Measurements from ENCODE around the gene COX6B2. TPM values are rescaled to one million over a fixed set of nuclear protein-coding genes. Genes with fewer than 3 reads are reported as not detected.
A peak's percentile ranks its signal among the peaks of the same experiment; 100 is the strongest.
"Not testable (repeated sequence)": the region's sequence is repeated elsewhere in the genome, so short reads cannot be mapped to it uniquely, and the experiment has no call there.

The COX6B2 gene
- polyA plus RNA-seq, 2 of the 4 experiments (the other 2 are of a cell fraction) = 0.78 to 6.4 TPM

DNA sequence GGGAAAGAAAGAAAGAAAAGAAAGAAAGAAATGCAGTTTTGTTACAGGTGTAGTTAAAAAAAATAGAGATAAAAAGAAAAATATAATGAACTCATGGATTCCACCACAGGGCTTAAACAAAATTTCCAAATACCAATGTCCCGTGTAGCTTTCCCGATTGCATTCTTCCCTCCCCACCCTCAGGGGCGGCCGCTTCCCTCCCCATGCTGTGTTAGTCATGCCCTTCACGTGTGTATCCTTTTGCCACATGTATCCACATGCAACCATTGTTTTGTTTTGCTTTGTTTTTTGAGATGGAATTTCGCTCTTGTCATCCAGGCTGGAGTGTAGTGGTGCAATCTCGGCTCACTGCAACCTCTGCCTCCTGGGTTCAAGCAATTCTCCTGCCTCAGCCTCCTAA is 18.4 kb downstream of the COX6B2 start:
- no peak overlapping the region for H3K27ac ChIP-seq
- ATAC-seq (no peak), DNase-seq (ENCODE audit: low read depth in 1 of 2, low spot score in 1 of 2) (no peak), FAIRE-seq (no peak)
- CTCF ChIA-PET = interaction anchor here (0.7 to 4.9 kb wide), 5 partner anchors 11 to 73 kb away, joined by 3 to 84 read pairs (median 24); partner anchors contain the start of gene TMEM150B
- 66% methylated on average over 7 of the region's 7 CpGs for WGBS (ENCODE audit: missing lambda C conversion rate)
- POLR2A ChIA-PET = interaction anchor here (0.7 to 1.0 kb wide), 2 partner anchors 42 to 72 kb away, joined by 3 to 5 read pairs; no protein-coding TSS in a partner anchor
- H3K4me3 ChIP-seq = no peak overlapping the region
- peaks cover 10% of the 10 kb centered on the region for H3K4me1 ChIP-seq
- no peaks in the 10 kb centered on the region for H3K9me3 ChIP-seq
- no peak for TF ChIP-seq SREBF2 (IDR thresholded peaks at IDR 0.05)
- H3K4me2 ChIP-seq = no peak overlapping the region

- TF ChIP-seq KDM5A (IDR thresholded peaks at IDR 0.05) (no peak), FOSL2 (IDR thresholded peaks at IDR 0.05) (no peak), FOSL2 (CRISPR knock-in tag; IDR thresholded peaks at IDR 0.05) (peak; percentile 29; the same call in 1 of the 2 replicates)
- Histone ChIP-seq H3K27ac (peak overlapping the region in 1 of 2 experiments; percentile 20; a peak in 3 of 6 replicates), H3K9me3 (no peaks in the 10 kb centered on the region), H3K4me1 (peaks cover 10% of the 10 kb centered on the region), H3K4me3 (no peak overlapping the region), H3K4me2 (peak overlapping the region; percentile 1; the same call in 1 of the 3 replicates)
- no peak for ATAC-seq
- CTCF ChIA-PET = interaction anchor here (1.2 to 4.4 kb wide), 3 partner anchors 12 to 50 kb away, joined by 4 to 34 read pairs (median 5); no protein-coding TSS in a partner anchor
- 70% methylated on average over 11 of the region's 11 CpGs for WGBS (ENCODE audit: missing lambda C conversion rate)
- POLR2A ChIA-PET = no interaction called here
- DNase-seq (ENCODE audit: low read depth in 1 of 2, low spot score in 1 of 2) = no peak
- no peak for FAIRE-seq
Measured at GRCh38 chr19:55333870-55334269, 20.6 kb downstream of the COX6B2 start.

- DNase-seq (ENCODE audit: low read depth in 1 of 2, low spot score in 1 of 2) = not testable (repeated sequence)
- CTCF ChIA-PET = interaction anchor here (0.7 to 21.1 kb wide), 4 partner anchors 16 to 38 kb away, joined by 3 to 306 read pairs (median 6); no protein-coding TSS in a partner anchor
Measured at GRCh38 chr19:55329791-55330190, 24.7 kb downstream of the COX6B2 start.

GRCh38 chr19:55328774-55329318 is 25.7 kb downstream of the COX6B2 start:
- FAIRE-seq; H3K4me3 ChIP-seq; DNase-seq (ENCODE audit: low read depth in 1 of 2, low spot score in 1 of 2); POLR2A ChIA-PET; H3K27ac ChIP-seq; H3K4me2 ChIP-seq; H3K9me3 ChIP-seq: not testable (repeated sequence)
- peaks cover 14% of the 10 kb centered on the region for H3K4me1 ChIP-seq
- CTCF ChIA-PET = interaction anchor here (0.6 to 21.1 kb wide), 4 partner anchors 26 to 70 kb away, joined by 3 to 306 read pairs (median 4); no protein-coding TSS in a partner anchor
- TF ChIP-seq RFX5 (IDR thresholded peaks at IDR 0.05) (peak; percentile 98), KDM1A (IDR thresholded peaks at IDR 0.05; ENCODE audit: low read depth) (peak; percentile 17; the same call in 1 of the 2 replicates)
- peak in 1 of 2 experiments; percentile 44; a peak in 3 of 6 replicates for ATAC-seq
- 70% methylated on average over 4 of the region's 4 CpGs for WGBS (ENCODE audit: missing lambda C conversion rate)

More at GRCh38 chr19:55329791-55330190, 24.7 kb downstream of the COX6B2 start:
- Histone ChIP-seq H3K4me1 (peaks cover 17% of the 10 kb centered on the region), H3K27ac (0 out of 6 replicates have a peak overlapping the region, but pooled peaks of 1 of the 2 experiments have one; percentile 3)
- H3K9me3 ChIP-seq, POLR2A ChIA-PET, FAIRE-seq, H3K4me3 ChIP-seq, H3K4me2 ChIP-seq: not testable (repeated sequence)
- WGBS (ENCODE audit: missing lambda C conversion rate) = 83% methylated on average over 6 of the region's 6 CpGs
- TF ChIP-seq FOSL2 (IDR thresholded peaks at IDR 0.05) = 0 out of 2 replicates have a peak, but pooled peaks have one; percentile 6
- TF ChIP-seq FOSL2 (CRISPR knock-in tag; IDR thresholded peaks at IDR 0.05) = peak; percentile 22; the same call in 1 of the 2 replicates
- 0 out of 6 replicates have a peak, but pooled peaks of 1 of the 2 experiments have one; percentile 17 for ATAC-seq

DNA sequence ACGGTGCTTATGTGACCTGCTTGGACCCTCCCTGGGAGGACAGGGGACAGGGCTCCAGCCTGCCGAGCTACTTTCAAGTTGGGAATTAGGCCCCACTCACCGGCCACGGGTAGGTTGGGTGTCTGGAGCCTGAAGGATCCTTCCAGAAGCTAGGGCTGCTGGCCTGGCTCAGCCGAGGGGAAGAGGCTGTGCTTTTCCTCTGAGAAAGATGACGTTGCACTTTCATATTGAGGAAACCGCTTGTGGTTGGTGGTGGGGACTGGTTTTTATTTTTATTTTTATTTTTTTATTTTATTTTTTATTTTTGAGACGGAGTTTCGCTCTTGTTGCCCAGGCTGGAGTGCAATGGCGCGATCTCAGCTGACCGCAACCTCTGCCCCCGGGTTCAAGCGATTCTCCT is 29.3 kb downstream of the COX6B2 start, which contains the start of gene TMEM150B:
TMEM150B (minus strand) TSS at position 170 of the 400 bp plus-strand sequence. CDS start 4,305 bp downstream, outside the sequence.
- Histone ChIP-seq H3K4me3 (no peak within 1 kb of the TSS), H3K4me2 (no peak within 1 kb of the TSS), H3K4me1 (peaks cover 33% of the 10 kb centered on the region), H3K27ac (peak within 1 kb of the TSS in 1 of 2 experiments; percentile 65; a peak in 3 of 6 replicates), H3K9me3 (no peaks in the 10 kb centered on the region)
- 91% methylated on average over 14 of the region's 14 CpGs for WGBS (ENCODE audit: missing lambda C conversion rate)
- FAIRE-seq (no peak), ATAC-seq (no peak), DNase-seq (ENCODE audit: low read depth in 1 of 2, low spot score in 1 of 2) (no peak)
- ChIA-PET CTCF (interaction anchor here (1.1 to 21.1 kb wide), 9 partner anchors 9 to 184 kb away, joined by 3 to 306 read pairs (median 4); partner anchors contain the start of gene KMT5C), POLR2A (no interaction called here)
- peak; percentile 40 for TF ChIP-seq MAFK (IDR thresholded peaks at IDR 0.05; ENCODE audit: partially characterized antibody)
- TF ChIP-seq, protein P1, sequence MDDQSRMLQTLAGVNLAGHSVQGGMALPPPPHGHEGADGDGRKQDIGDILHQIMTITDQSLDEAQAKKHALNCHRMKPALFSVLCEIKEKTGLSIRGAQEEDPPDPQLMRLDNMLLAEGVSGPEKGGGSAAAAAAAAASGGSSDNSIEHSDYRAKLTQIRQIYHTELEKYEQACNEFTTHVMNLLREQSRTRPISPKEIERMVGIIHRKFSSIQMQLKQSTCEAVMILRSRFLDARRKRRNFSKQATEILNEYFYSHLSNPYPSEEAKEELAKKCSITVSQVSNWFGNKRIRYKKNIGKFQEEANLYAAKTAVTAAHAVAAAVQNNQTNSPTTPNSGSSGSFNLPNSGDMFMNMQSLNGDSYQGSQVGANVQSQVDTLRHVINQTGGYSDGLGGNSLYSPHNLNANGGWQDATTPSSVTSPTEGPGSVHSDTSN (IDR thresholded peaks at IDR 0.05) = no peak

- 90% methylated on average over 6 of the region's 6 CpGs for WGBS (ENCODE audit: missing lambda C conversion rate)
- ATAC-seq = no peak
- POLR2A ChIA-PET = no interaction called here
- no peak overlapping the region for H3K4me2 ChIP-seq
- FAIRE-seq = no peak
- H3K4me1 ChIP-seq = peaks cover 33% of the 10 kb centered on the region
- CTCF ChIA-PET = interaction anchor here (1.1 to 21.1 kb wide), 9 partner anchors 9 to 184 kb away, joined by 3 to 306 read pairs (median 4); partner anchors contain the start of gene KMT5C
- peak overlapping the region in 1 of 2 experiments; percentile 65; a peak in 3 of 6 replicates for H3K27ac ChIP-seq
- no peak for DNase-seq (ENCODE audit: low read depth in 1 of 2, low spot score in 1 of 2)
- H3K4me3 ChIP-seq = no peak overlapping the region
- H3K9me3 ChIP-seq = no peaks in the 10 kb centered on the region
- TF ChIP-seq SREBF2 (IDR thresholded peaks at IDR 0.05) (no peak), KDM1A (IDR thresholded peaks at IDR 0.05; ENCODE audit: low read depth) (no peak), CEBPB (IDR thresholded peaks at IDR 0.05) (no peak), ESRRA (IDR thresholded peaks at IDR 0.05; ENCODE audit: borderline replicate concordance, low read length) (no peak), EHMT2 (IDR thresholded peaks at IDR 0.05; ENCODE audit: low read depth) (no peak), RAD21 (conservative IDR thresholded peaks at IDR 0.05 in 1 of 2, IDR thresholded peaks at IDR 0.05 in 1 of 2) (no peak), HEYL (CRISPR knock-in tag; IDR thresholded peaks at IDR 0.05) (no peak), REST (IDR thresholded peaks at IDR 0.05) (no peak), GATA3 (IDR thresholded peaks at IDR 0.05; ENCODE audit: borderline replicate concordance) (no peak), FOSL2 (IDR thresholded peaks at IDR 0.05) (no peak), FOSL2 (CRISPR knock-in tag; IDR thresholded peaks at IDR 0.05) (no peak)
Measured at GRCh38 chr19:55324662-55325061, 29.9 kb downstream of the COX6B2 start.
